OCI-LY7 (cell line): ENCODE measurements around the gene STXBP6. TPM values are rescaled to one million over a fixed set of nuclear protein-coding genes. Genes with fewer than 3 reads are reported as not detected.

Experiments
- BruUV-seq: library from RNA; stranded (reverse); fragments of 400-500 nt; replicated peaks from 2 replicates; lab custom pipeline; 2021; lab: Mats Ljungman, UMichigan
- CTCF ChIA-PET: fragments of 300-600 bp; sonication (Branson Sonifier 250); formaldehyde crosslinking; loops from one replicate; lab custom pipeline; 2022; ENCODE audit warnings: antibody characterized with exemption; ENCODE audit not compliant: unreplicated experiment; lab: Charles Lee
- POLR2A ChIA-PET: fragments of 300-600 bp; sonication (Branson Sonifier 250); formaldehyde crosslinking; loops from one replicate; lab custom pipeline; 2022; ENCODE audit warnings: antibody characterized with exemption; lab: Charles Lee
- DNase-seq: peaks from one replicate; pipeline ENCODE4 v3.0.0-alpha.2; 2015; ENCODE audit warnings: low spot score
- H2AFZ ChIP-seq: fragments of 200-600 bp; sonication (generic), shearing (Covaris generic); 2 replicates; pipeline ENCODE4 v1.6.1; 2014; ENCODE audit warnings: mild to moderate bottlenecking, antibody characterized with exemption, low read length, moderate library complexity
- H3K27ac ChIP-seq: fragments of 200-600 bp; sonication (generic); 2 replicates; pipeline ENCODE4 v1.5.1; 2014; ENCODE audit warnings: mixed run types, low read depth, mild to moderate bottlenecking, moderate library complexity, low read length, inconsistent platforms; ENCODE audit not compliant: poor library complexity, severe bottlenecking
- H3K36me3 ChIP-seq: fragments of 200-600 bp; sonication (generic); 2 replicates; pipeline ENCODE4 v1.6.1; 2014; ENCODE audit warnings: mild to moderate bottlenecking, antibody characterized with exemption, low read length, moderate library complexity, mixed read lengths; ENCODE audit not compliant: insufficient read depth
- H3K4me1 ChIP-seq: fragments of 200-600 bp; sonication (generic); 2 replicates; pipeline ENCODE4 v1.5.1; 2014; ENCODE audit warnings: mild to moderate bottlenecking, low read length; ENCODE audit not compliant: insufficient read depth, poor library complexity, severe bottlenecking
- H3K4me2 ChIP-seq: fragments of 200-600 bp; sonication (generic); 2 replicates; pipeline ENCODE4 v1.6.1; 2014; ENCODE audit warnings: mild to moderate bottlenecking, low read length
- H3K4me3 ChIP-seq: fragments of 200-600 bp; sonication (generic); 2 replicates; pipeline ENCODE4 v1.5.1; 2014; ENCODE audit warnings: mild to moderate bottlenecking, low read depth, low read length; ENCODE audit not compliant: poor library complexity, severe bottlenecking
- H3K79me2 ChIP-seq: fragments of 200-600 bp; sonication (generic); 2 replicates; pipeline ENCODE4 v1.6.1; 2016; ENCODE audit warnings: low read depth, mild to moderate bottlenecking, low read length, moderate library complexity, mixed read lengths; ENCODE audit not compliant: insufficient read depth
- H3K9me2 ChIP-seq: fragments of 200-600 bp; sonication (generic); 2 replicates; pipeline ENCODE4 v1.6.1; 2016; ENCODE audit warnings: mild to moderate bottlenecking, low read length, mixed read lengths; ENCODE audit not compliant: insufficient read depth
- H3K9me3 ChIP-seq: fragments of 200-600 bp; sonication (generic); 2 replicates; pipeline ENCODE4 v1.6.1; 2014; ENCODE audit warnings: mild to moderate bottlenecking, mixed run types, low read length, mixed read lengths
- H4K20me1 ChIP-seq: fragments of 200-600 bp; sonication (generic); 2 replicates; pipeline ENCODE4 v1.6.1; 2014; ENCODE audit warnings: mild to moderate bottlenecking, antibody characterized with exemption, low read length, moderate library complexity, mixed read lengths; ENCODE audit not compliant: insufficient read depth
- CTCF ChIP-seq: fragments of 200-600 bp; sonication (generic); conservative IDR thresholded peaks from 2 replicates; pipeline ENCODE4 v1.5.1; 2014; ENCODE audit warnings: mild to moderate bottlenecking, antibody characterized with exemption, low read length, moderate library complexity, mixed read lengths
- EZH2phosphoT487 ChIP-seq: fragments of 200-600 bp; sonication (generic); IDR thresholded peaks from 2 replicates; pipeline ENCODE4 v1.6.1; 2018; ENCODE audit warnings: low read depth, borderline replicate concordance, mild to moderate bottlenecking, mixed run types, antibody characterized with exemption, low read length, moderate library complexity, mixed read lengths
- intact Hi-C: fragments of 100-400 bp; cut with micrococcal nuclease; formaldehyde crosslinking; loops from one replicate; pipeline ENCODE4 v1.10.0; 2022; ENCODE audit not compliant: unreplicated experiment
- total RNA-seq, 2 experiments: library from RNA; depleted of rRNA in 1 of 2; stranded (reverse); fragments of >200 nt in 1 of 2; shearing (Covaris generic) in 1 of 2; gene quantifications; 2 replicates each; pipeline ENCODE4 v1.2.3, GENCODE V29; 2014 to 2022

STXBP6 gene
- total RNA-seq, 2 experiments from 2014 or later = 0.48 TPM; not detected in 1

GRCh38 chr14:25052921-25053320 lies 3.0 kb upstream of the STXBP6 start:
- H4K20me1 ChIP-seq = no peaks in the 10 kb centered on the region
- ChIA-PET POLR2A (interaction anchor here (0.6 kb wide), 1 partner anchor 56 kb away, joined by 3 read pairs; no protein-coding TSS in a partner anchor), CTCF (no interaction called here)
- intact Hi-C loops = no loop called here
- BruUV-seq = no TSS peak
- no peaks in the 10 kb centered on the region for H3K79me2 ChIP-seq
- H3K4me2 ChIP-seq = no peak overlapping the region
- H3K4me1 ChIP-seq = no peaks in the 10 kb centered on the region
- DNase-seq = no peak
- no peak overlapping the region for H3K27ac ChIP-seq
- no peak for TF ChIP-seq CTCF
- TF ChIP-seq EZH2phosphoT487 = no peak
- H3K4me3 ChIP-seq = no peak overlapping the region
- H3K36me3 ChIP-seq = no peaks in the 10 kb centered on the region
- H2AFZ ChIP-seq = no peak overlapping the region
- no peaks in the 10 kb centered on the region for H3K9me2 ChIP-seq
- H3K9me3 ChIP-seq = no peaks in the 10 kb centered on the region

- H3K4me3 ChIP-seq = no peak overlapping the region
- H4K20me1 ChIP-seq = no peaks in the 10 kb centered on the region
- H3K9me2 ChIP-seq = no peaks in the 10 kb centered on the region
- DNase-seq = no peak
- no peaks in the 10 kb centered on the region for H3K9me3 ChIP-seq
- BruUV-seq = no TSS peak
- H3K4me2 ChIP-seq = no peak overlapping the region
- no peaks in the 10 kb centered on the region for H3K36me3 ChIP-seq
- no peak overlapping the region for H2AFZ ChIP-seq
- H3K27ac ChIP-seq = no peak overlapping the region
- H3K79me2 ChIP-seq = no peaks in the 10 kb centered on the region
- intact Hi-C loops = no loop called here
- ChIA-PET POLR2A (no interaction called here), CTCF (no interaction called here)
- H3K4me1 ChIP-seq = no peaks in the 10 kb centered on the region
- no peak for TF ChIP-seq CTCF
- no peak for TF ChIP-seq EZH2phosphoT487
Measured at GRCh38 chr14:25052385-25052784, 2.4 kb upstream of the STXBP6 start.

- ChIA-PET CTCF (no interaction called here), POLR2A (interaction anchor here (0.7 kb wide), 1 partner anchor 31 kb away, joined by 4 read pairs; no protein-coding TSS in a partner anchor)
- Histone ChIP-seq H3K4me3 (no peak overlapping the region), H3K27ac (no peak overlapping the region), H3K36me3 (no peaks in the 10 kb centered on the region), H3K9me3 (no peaks in the 10 kb centered on the region), H3K9me2 (no peaks in the 10 kb centered on the region), H4K20me1 (no peaks in the 10 kb centered on the region), H3K4me1 (no peaks in the 10 kb centered on the region), H3K79me2 (no peaks in the 10 kb centered on the region), H2AFZ (no peak overlapping the region), H3K4me2 (no peak overlapping the region)
- TF ChIP-seq EZH2phosphoT487 (no peak), CTCF (no peak)
- BruUV-seq = no TSS peak
- no peak for DNase-seq
- intact Hi-C loops = no loop called here
Measured at GRCh38 chr14:25050269-25051150, 563 bp upstream of the STXBP6 start.
